HPDE6-E6E7 (cell line): ENCODE results near the gene TTC1.

Experiments
- DNase-seq: peaks from one replicate; pipeline ENCODE4 v3.0.0; 2011; ENCODE audit warnings: missing footprints; ENCODE audit errors: extremely low spot score

TTC1 gene

GRCh38 chr5:160087199-160087598 is 78.3 kb downstream of the TTC1 start:
- no peak for DNase-seq

GRCh38 chr5:160088805-160089204 is 79.9 kb downstream of the TTC1 start:
- DNase-seq: no peak

GRCh38 chr5:160089531-160089930 is 80.6 kb downstream of the TTC1 start:
- DNase-seq: no peak

GRCh38 chr5:160090059-160090458 is 81.1 kb downstream of the TTC1 start:
- no peak for DNase-seq

GRCh38 chr5:160092514-160092913 is 83.6 kb downstream of the TTC1 start:
- no peak for DNase-seq

GRCh38 chr5:160092960-160093707 is 84.2 kb downstream of the TTC1 start:
- no peak for DNase-seq

GRCh38 chr5:160096178-160096577 is 87.2 kb downstream of the TTC1 start:
- no peak for DNase-seq

- no peak for DNase-seq
Observed at GRCh38 chr5:160097991-160098390, 89.1 kb downstream of the TTC1 start.

- DNase-seq: no peak
Observed at GRCh38 chr5:160105686-160106360, 96.9 kb downstream of the TTC1 start.

- no peak for DNase-seq
Observed at GRCh38 chr5:160108124-160108523, 99.2 kb downstream of the TTC1 start.
